ENCODE measurements around the gene PITPNC1.

Gene PITPNC1

GRCh38 chr17:67479148-67479547 is 102.1 kb downstream of the PITPNC1 start:
- TF ChIP-seq, protein P1, sequence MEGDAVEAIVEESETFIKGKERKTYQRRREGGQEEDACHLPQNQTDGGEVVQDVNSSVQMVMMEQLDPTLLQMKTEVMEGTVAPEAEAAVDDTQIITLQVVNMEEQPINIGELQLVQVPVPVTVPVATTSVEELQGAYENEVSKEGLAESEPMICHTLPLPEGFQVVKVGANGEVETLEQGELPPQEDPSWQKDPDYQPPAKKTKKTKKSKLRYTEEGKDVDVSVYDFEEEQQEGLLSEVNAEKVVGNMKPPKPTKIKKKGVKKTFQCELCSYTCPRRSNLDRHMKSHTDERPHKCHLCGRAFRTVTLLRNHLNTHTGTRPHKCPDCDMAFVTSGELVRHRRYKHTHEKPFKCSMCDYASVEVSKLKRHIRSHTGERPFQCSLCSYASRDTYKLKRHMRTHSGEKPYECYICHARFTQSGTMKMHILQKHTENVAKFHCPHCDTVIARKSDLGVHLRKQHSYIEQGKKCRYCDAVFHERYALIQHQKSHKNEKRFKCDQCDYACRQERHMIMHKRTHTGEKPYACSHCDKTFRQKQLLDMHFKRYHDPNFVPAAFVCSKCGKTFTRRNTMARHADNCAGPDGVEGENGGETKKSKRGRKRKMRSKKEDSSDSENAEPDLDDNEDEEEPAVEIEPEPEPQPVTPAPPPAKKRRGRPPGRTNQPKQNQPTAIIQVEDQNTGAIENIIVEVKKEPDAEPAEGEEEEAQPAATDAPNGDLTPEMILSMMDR (IDR thresholded peaks at IDR 0.05): no peak

- TF ChIP-seq, protein P1 (IDR thresholded peaks at IDR 0.05): no peak
Observed at GRCh38 chr17:67481808-67482207, 104.7 kb downstream of the PITPNC1 start.

- TF ChIP-seq, protein P1 (IDR thresholded peaks at IDR 0.05): no peak
Observed at GRCh38 chr17:67482764-67483163, 105.7 kb downstream of the PITPNC1 start.

- TF ChIP-seq, protein P1 (IDR thresholded peaks at IDR 0.05): no peak
Observed at GRCh38 chr17:67484261-67484660, 107.2 kb downstream of the PITPNC1 start.

DNA sequence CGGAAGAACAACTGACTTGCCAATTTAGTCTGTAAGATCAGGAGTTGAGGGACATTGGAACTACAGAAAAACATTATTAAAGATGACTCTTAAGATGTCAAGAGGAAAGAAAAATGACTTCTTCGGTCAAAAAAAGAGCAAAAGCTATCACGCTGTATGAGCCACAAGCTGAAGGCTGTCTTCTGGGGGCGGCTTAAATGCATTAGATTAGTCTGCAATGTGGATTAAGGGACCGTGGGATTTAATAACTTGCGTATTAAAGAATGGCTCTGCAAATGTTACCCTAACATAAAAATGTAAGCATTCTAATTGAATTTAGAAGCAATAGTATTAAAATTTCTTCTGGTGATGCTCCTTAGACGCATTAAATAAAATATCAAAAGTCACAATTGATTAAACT is 108.6 kb downstream of the PITPNC1 start:
- TF ChIP-seq, protein P1 (IDR thresholded peaks at IDR 0.05): no peak

GRCh38 chr17:67487506-67487905 is 110.4 kb downstream of the PITPNC1 start:
- TF ChIP-seq, protein P1 (IDR thresholded peaks at IDR 0.05): no peak

GRCh38 chr17:67488161-67488560 is 111.1 kb downstream of the PITPNC1 start:
- TF ChIP-seq, protein P1 (IDR thresholded peaks at IDR 0.05): no peak

DNA sequence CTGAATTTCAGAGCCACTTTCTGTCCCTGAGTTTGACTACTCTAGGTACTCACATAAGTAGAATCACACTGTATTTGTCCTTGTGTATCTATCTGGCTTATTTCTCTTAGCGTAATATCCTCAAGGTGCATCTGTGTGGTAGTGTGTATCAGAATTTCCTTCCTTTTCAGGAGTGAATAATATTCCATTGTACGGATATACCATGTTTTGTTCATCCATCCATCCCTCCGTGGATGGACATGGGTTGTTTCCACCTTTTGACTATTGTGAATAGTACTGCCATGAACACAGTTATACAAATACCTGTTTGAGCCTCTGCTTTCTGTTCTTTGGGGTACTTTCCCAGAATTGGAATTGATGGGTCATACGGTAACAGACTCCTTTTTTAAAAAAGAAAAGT is 111.7 kb downstream of the PITPNC1 start:
- TF ChIP-seq, protein P1 (IDR thresholded peaks at IDR 0.05): no peak
